ENCODE measurements around the gene S100B.
A peak's percentile ranks its signal among the peaks of the same experiment; 100 is the strongest.
"Not testable (repeated sequence)": the region's sequence is repeated elsewhere in the genome, so short reads cannot be mapped to it uniquely, and the experiment has no call there.

Gene S100B

DNA sequence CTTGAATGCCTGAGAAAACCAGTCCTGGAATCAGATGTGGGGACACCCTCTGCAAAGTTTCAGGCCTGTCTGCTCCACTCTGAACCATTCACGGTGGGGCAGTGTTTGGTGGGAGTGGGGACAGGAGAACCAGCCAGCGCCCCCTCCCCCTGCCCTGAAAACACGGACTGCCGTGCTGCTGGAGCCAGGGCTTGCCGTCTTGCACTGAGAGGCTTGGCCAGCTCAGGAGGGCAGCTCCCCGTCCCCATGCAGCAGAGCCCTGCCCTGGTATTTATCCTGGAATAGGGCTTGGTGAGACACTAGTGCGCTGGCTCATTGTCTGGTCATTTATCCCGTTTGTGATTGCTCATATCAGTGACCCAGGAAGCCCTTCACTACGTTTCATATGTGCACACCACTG is 3.9 kb downstream of the S100B start:
- no peak for DNase-seq (ENCODE audit: low spot score)

DNA sequence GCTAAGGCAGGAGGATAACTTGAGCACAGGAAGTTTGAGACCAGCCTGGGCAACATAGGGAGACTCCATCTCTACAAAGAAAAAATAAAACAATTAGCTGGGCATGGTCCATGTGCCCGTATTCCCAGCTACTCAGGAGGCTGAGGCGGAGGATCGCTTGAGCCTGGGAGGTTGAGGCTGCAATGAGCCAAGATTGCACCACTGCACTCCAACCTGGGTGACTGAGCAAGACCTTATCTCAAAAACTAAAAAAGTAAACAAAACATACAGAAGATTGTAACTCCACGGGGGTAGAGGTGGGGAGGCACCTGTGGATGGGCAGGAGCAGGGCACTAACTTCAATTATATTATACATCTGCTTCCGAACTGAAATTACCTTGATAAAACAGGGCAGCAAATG is 4.6 kb downstream of the S100B start:
- DNase-seq (ENCODE audit: low spot score) = no peak

GRCh38 chr21:46598581-46599572 is 6.0 kb downstream of the S100B start:
- no peak for DNase-seq (ENCODE audit: low spot score)

GRCh38 chr21:46597896-46598343 is 7.0 kb downstream of the S100B start:
- no peak for DNase-seq (ENCODE audit: low spot score)

GRCh38 chr21:46597031-46597430 is 7.9 kb downstream of the S100B start:
- DNase-seq (ENCODE audit: low spot score) = no peak

- DNase-seq (ENCODE audit: low spot score) = no peak
Observed at GRCh38 chr21:46596201-46596600, 8.7 kb downstream of the S100B start.

GRCh38 chr21:46594276-46594675 is 10.6 kb downstream of the S100B start:
- DNase-seq (ENCODE audit: low spot score) = no peak

DNA sequence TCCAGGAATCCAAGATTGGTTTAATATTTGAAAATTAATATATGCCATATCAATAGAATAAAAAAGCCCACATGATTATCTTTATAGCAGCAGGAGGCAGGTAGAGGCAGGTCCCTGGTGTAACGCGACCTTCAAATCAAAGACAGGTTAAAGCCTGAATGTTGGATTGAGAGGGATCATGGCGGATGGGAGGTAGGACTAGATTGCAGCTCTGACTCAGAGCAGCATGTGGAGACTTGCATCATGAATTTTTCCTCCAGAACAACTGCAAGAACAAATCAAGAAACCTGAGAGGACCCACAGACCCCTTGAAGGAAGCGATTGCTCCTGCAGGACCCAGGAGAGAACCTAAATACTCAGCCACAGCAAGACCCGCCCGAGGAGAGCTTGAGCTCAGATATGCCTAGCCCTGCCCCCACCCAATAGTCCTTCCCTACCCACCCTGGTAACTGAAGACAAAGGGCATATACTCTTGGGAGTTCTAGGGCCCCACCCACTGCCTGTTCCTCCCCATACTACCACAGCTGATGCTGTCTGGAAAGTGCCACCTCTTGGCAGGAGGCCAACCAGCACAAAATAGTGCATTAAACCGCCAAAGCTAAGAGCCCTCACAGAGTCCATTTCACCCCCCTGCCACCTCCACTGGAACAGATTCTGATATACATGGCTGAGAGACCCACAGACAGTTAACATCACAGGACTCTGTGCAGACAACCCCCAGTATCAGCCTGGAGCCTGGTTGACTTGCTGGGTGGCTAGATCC is 19.5 kb downstream of the S100B start:
- DNase-seq (ENCODE audit: low spot score) = no peak

DNA sequence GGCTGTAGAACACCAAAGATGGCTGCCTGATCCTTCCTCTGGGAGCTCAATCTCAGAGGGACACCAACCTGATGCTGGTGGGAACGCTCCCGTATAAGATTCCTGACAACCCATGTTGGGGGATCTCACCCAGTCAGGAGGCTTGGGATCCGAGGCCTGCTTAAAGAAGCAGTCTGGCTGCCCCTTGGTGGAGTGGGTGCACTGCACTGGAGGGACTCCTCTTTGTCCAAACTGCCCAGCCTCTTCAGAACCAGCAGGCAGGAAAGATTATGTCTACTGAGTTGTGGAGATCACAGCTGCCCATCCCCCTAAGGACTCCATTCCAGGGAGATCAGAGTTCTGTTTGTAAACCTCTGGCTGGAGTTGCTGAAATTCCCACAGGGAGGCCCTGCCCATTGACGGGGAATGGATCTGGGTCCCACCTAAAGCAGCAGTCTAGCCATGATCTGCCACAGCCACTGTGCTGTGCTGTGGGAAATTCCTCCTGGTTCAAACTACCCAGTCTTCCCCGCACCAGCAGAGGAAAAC is 23.0 kb downstream of the S100B start:
- DNase-seq (ENCODE audit: low spot score) = no peak

DNA sequence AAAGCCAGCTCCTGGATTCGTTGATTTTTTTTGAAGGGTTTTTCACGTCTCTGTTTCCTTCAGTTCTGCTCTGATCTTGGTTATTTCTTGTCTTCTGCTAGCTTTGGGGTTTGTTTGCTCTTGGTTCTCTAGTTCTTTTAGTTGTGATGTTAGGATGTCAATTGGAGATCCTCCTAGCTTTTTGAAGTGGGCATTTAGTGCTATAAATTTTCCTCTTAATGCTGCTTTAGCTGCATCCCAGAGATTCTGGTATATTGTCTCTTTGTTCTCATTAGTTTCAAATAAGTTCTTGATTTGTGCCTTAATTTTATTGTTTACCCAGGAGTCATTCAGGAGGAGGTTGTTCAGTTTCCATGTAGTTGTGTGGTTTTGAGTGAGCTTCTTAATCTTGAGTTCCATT is 25.5 kb downstream of the S100B start:
- not testable (repeated sequence) for DNase-seq (ENCODE audit: low spot score)

- DNase-seq (ENCODE audit: low spot score) = not testable (repeated sequence)
Observed at GRCh38 chr21:46577786-46578185, 27.1 kb downstream of the S100B start.

GRCh38 chr21:46572850-46573249 is 32.0 kb downstream of the S100B start:
- no peak for DNase-seq (ENCODE audit: low spot score)

DNA sequence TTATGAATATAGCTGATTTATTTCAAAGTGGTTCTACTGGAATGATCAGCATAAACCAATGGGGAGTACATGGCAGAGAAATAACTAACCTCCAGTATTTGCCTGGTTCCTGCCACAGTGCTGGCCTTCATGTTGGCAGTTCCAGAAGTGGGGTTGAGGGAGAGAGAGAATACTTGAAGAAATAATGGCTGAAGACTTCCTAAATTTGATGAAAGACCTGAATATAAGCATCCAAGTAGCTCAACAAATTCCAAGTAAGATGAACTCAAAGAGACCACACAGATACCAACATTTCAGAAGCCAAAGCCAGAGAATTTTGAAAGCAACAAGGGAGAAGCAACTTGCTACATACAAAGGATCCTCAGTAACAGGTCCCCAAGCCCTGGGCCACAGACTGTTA is 34.3 kb downstream of the S100B start:
- DNase-seq (ENCODE audit: low spot score) = no peak

- no peak for DNase-seq (ENCODE audit: low spot score)
Observed at GRCh38 chr21:46570119-46570518, 34.8 kb downstream of the S100B start.

GRCh38 chr21:46569081-46569480 is 35.8 kb downstream of the S100B start:
- DNase-seq (ENCODE audit: low spot score) = no peak

DNA sequence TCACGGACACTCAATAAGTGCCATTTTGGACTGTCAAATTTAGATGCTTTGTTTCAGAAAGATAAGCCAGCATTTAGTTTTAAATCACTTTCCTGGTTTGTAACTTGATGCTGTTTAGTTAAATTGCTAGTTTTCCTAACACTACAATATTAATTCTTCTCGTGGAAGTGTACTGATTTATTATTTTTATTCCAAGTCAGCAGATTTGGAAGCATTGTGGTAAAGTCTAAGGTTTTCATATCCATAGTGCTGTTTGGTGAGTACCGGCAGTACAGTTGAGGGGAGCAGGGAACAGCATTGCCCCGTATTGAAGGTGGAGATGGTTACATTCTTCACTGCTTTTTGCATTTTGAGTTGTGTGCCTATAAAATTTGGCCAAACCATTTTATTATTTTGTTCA is 36.3 kb downstream of the S100B start:
- DNase-seq (ENCODE audit: low spot score) = no peak

GRCh38 chr21:46567348-46567747 is 37.5 kb downstream of the S100B start:
- no peak for DNase-seq (ENCODE audit: low spot score)

- DNase-seq (ENCODE audit: low spot score) = no peak
Observed at GRCh38 chr21:46564391-46564790, 40.5 kb downstream of the S100B start.

- DNase-seq (ENCODE audit: low spot score) = peak; percentile 7
Observed at GRCh38 chr21:46562964-46563607, 41.8 kb downstream of the S100B start.

- DNase-seq (ENCODE audit: low spot score) = no peak
Observed at GRCh38 chr21:46562472-46562871, 42.4 kb downstream of the S100B start.

- no peak for DNase-seq (ENCODE audit: low spot score)
Observed at GRCh38 chr21:46561445-46562090, 43.3 kb downstream of the S100B start.
